Nucleus accumbens (tissue), 56 donors: ENCODE results near the gene CEP85.
"Not testable (repeated sequence)": the region's sequence is repeated elsewhere in the genome, so short reads cannot be mapped to it uniquely, and the experiment has no call there.

Source experiments
- DNase-seq, 56 donors: peaks; one replicate each; lab custom pipeline; 2025; lab: John Stamatoyannopoulos, UW

CEP85 gene

DNA sequence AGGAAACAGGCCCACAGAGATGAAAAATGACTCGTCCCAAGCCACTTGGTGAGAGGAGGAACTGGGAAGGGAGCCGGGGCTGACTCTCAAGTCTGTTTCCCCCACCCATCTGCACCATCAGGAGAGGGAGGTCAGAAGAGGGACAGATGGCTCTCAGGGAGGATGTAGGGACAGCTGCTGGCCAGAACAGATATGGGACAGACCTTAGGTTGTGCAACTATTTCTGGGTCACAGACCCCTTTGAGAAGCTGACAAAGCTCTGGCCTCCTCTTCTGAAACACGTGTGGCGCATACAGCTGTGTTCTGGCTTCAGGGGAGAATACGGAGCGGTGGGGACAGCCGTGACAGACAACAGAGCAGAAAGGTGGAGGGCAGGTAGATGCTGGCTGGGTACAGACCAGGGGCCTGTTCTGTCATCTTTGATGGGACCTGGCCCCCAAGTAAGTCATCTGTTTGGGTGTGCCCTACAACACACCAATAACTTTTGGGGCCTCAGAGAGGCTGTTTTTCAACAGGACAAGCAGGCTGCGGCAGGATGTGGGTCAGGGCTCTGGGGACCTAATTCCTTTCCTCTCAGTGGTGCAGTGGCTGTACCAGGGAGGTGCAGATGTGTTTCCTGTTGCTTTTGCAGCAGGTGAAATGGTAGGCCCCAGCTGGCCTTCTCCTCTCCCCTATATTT, 53.2 kb downstream of the CEP85 start:
- no peak for DNase-seq

DNA sequence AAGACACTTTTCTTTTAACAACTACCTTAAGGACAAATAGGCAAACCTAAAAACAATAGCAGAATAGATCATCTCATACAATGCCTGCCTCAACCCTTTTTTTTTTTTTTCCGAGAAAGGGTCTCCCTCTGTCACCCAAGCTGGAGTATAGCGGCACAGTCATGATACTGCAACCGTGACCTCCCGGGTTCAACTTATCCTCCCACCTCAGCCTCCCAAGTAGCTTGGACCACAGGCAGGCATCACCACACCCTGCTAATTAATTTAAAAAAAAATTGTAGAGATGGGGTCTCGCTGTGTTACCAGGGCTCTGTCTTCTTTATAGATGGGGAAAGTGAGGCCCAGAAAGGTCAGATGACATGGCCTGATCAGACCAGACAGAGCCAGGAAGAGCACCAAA, 53.8 kb downstream of the CEP85 start:
- no peak for DNase-seq

DNA sequence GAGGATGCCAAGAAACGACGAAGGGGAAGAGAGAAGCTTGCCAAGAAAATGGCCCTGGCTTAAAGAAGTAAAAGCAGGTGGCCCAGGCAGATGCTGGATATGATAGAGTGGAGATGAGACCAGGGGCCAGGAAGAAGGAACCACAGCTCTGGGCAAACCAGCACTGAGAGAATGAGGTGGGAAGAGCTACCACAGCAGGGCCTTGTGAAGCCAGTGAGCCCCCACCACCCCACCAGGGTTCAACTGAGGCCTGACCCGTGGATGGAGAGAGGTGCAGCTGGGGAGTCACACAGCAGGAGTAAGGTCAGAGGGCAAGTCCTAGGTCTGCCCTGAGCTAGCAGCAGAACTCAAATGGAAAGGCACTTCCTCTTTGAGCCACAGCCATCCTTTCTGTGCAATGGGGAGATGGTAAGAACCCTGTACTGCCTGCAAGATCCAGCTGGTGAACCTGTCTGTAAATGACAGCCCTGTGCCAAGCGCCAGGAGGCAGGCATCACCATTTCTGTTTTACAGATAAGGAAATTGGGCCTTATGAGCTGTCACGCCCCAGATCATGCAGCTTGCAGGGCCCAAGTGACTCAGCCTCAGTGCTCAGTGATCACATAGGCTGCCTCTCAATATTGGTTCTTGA, 54.4 kb downstream of the CEP85 start:
- peak in 8 of 56 donors; percentile 8 to 52 (median 30) for DNase-seq

DNA sequence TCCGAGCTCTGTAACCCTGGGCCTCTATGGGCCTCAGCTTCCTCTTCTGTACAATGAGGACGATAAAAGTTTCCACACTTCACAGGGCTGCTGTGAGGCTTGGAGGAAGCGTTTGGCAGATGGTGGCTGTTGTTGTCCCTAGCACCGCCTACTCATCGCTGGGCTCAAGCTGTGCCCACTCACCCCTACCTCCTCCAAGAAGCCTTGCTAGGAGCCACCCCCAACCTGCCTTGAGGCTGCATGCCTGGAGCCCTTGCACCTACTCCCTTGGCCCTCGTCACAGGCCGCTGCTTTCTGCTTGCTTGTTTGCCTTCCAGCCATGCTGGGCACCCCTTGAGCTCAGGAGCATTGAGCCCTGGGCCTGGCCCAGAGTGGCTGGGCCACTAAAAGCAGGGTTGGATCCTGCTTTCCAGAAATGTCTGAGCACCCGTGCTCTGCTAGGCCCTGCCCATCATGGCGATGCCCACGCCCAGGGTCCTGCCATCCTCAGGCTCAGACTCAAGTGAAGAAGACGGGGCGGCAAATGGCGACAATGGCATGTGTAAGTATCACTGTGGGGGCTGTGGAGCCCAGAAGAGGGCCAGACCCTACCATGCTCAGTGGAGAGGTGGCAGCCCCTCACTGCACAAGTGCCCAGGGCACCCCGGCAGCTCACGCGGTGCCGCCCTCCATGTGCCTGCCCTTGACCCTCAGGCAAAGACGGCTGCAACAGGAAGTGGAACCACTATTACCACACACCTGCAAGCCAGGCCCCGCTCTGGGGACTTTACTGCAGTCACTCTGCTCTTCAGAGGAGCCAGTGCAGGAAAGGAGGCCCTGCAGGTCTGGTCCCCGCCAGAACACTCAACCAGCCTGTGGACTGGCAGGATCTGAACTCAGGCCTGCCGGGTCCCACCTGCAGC, 55.4 kb downstream of the CEP85 start:
- DNase-seq, result peak in 1 of 56 donors; percentile 17

DNA sequence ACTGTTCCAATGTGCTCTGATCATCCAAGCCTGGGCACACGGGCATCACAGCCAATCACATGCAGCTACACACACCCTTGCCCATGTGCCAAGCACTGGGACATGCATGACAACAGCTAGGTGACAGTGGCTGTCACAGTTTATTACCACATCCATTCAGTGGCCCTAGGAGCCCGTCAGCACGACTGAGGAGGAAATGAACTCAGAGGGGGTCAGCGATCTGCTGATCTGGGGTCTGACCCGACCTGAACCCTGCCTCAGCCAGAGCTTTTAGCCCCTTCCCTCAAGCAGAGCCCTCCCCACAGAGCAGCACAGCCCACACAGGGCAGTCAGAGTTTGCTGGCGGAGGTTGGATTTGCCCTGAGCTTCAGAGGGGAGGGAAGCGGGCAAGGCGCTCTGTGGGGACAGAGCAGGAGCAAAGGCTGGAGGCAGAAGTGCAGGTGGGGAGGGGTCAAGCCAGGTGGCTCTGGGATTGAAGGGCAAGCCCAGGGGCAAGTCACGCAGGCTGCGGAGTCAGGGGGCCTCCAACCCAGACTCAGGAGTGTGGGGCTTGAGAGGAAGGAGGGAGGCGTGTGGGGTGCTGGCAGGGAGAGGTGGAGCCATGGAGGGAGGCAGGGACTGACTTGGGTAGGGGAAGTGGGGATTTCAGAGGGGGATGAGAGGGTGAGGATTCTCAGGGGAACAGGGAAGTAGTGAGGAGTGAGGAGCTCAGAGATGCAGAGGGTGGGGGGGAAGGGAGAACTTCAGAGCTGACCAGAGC, 56.3 kb downstream of the CEP85 start:
- no peak for DNase-seq

DNA sequence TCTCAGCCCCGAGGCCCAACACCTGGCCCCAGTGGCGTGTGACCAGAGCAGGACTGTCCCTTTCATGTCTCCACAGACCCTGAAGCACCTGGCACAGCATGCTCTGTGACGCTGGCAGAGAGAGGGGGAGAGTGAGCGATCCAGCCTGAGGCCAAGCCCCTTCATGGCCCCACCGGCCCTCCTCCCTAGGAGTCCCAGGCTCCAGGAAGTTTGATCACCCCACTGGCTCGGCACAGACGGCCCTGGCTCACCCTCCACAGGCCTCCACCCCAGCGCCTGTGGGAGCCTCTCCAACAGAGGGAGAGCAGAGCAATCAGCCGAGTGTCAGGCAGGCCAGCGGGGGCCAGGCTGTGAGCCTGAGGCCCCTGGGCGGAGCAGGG, 56.9 kb downstream of the CEP85 start:
- DNase-seq, result no peak

DNA sequence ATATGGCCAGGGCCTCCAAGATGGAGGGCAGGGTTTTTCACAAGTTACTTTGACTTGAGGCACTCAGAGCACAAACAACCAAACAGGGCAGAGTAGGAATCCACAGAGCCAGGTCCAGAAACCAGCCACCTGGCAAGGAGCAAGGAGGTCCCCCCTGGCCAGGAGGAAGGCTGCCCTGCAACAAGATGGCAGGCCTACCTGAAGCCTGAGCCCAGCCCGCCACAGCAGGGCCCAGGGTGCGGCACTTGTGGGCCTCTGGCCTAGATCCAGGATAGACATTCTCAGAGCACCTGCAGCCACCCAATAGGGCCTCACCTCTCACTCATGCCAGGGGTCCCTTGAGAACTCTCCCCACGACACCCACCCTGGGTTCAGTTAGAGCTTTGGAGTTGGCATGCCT, 57.4 kb downstream of the CEP85 start:
- DNase-seq, result no peak

DNA sequence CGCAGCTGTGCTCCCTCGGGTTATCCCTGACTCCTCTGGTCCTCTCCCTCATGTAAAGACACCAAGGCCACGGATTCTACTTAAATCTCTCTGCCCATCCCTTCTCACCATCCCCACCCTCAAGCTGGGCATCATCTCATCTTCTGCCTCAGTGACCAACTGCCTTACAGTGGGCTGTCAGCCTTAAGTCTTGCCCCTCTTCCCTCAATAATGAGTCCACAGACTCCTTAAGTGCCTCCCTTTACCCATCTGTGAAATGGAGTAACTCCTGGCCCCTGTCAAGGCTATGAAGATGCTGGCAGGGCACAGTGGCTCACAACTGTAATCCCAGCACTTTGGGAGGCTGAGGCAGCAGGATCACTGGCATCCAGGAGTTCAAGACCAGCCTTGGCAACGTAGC, 57.9 kb downstream of the CEP85 start:
- no peak for DNase-seq

DNA sequence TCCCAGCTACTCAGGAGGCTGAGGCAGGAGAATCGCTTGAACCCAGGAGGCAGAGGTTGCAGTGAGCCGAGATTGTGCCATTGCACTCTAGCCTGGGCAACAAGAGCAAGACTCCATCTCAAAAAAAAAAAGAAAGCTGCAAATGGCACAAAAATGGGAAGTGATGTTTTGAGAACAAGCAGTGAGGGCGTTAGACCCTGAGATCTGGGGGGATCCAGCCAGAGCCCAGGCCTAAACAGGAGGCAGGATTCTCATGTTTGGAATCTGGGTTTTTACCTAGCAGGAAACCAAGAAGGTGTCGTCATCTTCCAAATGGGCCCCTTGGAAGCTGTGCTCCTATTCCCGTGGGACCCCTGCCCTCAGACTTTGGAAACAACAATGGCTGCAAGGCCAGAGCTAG, 58.7 kb downstream of the CEP85 start:
- not testable (repeated sequence) for DNase-seq

DNA sequence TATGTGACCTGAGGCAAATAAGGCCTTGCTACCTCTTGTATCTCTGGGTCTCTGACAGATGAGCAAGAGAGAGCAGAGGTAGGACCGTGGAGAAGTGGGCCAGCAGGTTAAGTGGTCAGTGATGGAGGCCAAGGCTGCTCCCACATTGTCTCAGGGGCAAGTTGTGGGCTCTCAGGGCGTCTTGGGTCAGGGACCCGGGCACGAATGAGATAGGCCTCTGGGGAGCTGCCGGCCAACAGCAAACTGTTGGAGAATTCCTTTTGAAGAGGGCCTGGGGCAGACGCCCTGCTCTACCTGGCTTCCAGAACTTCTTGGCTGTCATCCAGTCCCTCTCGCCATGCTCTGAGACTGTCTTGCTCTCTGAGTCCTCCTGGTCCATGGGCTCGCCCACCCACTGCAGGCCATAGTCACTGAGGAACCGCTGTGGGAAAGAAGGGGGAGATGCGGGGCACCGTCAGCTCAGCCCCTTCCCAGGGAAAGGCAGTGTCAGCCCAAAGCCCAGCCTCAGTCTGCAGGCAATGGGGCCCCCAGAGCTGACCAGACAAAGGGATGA, 60.0 kb downstream of the CEP85 start:
- no peak for DNase-seq

DNA sequence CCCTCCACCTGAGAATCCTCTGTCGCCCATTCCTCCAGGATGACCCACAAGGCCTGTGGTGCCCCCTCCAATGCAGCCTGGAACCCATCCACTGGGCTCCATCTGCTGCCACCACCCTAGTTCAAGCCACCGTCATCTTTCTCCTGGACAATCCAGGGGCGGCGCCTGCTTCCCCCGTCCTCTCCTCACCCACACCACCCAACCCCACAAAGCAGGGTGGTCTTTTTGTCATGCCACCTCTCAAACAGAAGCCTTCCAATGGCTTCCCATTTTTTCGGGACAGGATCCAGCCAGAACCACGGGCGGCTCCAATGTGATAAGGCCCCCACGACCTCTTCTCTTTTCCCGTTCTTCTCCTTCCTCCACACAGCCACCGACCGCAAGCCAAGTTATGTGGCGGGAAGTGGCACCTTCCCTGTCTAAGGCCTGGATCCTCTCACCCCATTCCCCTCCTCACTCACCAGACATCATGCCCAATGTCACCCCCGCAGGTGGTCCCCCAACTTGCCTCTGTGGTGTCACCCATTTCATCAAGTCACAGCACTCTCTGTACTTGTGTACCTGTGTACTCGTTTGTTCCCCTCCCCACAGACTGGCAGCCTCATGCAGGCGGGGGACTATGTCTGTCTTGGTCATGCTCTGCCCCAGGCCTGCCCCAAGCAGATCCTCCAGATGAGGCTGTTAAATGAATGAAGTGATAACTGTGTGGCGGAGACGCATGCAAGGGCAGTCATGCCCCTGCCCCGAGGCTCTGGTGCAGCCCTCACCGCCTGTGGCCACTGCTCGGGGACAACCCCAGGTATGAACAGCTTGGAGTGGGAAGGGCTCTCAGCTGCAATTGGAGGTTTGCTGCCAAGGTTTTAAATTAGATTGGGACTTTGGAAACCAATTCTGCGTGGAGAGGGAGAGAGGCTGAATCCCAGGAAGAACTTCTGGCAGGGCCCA, 61.5 kb downstream of the CEP85 start:
- DNase-seq, result no peak

DNA sequence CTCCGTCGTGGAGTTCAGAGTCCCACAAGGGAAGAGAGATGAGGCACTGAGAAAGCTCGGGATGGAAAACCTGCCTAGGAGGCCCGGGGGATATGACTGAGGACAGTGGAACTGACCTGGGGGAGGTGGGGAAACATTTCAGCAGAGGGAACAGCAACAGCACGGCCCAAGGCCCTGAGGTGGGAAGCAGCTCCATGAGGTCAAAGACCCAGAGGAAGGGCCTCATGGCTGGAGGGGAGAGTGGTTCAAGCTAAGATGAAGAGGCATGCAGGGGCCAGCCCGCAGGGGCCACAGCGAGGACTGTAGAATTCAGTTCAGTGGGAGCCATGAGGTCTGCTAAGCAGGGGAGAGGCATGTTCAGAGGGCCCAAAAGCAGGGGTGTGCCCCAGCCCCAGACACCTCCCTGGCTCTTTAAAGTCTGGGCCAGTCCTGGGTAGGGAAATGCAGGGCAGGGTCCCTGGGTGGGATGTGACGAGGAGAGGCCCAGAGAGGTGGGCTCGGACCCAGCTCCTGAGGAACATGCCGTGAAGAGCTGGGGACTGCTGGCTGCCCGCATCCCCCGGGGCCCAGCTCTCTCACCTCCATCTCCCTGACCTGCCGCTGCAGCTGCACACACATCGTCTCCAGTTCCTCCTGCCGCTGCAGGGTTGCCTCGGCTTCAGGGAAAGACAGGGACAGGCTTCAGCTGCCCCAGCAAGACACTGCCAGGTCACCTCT, 62.5 kb downstream of the CEP85 start:
- no peak for DNase-seq

DNA sequence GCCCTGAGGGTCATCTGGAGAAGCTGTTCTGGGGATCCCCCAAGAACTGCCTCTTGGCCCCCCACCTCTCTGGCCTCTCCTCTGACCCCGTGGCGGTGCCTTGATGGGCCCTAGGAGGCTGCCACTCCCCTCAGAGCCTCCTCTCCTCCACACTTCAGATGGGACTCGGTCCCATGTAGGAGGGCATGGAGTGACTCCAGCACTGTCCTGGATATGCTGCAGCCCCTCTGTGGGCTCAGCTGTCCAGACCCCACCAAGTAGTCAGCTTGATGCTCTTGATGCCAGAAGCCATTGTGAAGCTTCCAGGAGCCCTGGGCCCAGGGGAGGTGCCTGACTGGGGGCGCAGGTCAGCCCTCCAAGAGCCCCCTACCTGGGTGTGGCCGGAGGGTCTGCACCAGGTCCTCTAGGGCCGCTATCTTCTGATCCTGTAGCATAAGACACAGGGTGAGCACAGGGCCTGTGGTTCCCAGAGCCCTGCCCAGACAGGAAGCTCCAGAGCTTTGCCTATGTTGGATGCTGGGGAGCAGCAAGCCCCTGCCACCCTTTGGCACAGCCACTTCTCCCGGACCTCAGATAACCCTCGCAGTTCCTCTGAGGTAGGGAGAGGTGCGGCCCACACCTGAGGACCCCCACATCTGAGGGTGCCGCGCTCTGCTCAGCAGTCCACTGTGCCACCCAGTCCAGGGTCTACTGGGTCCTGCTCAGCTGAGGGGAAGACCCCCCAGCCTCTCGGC, 63.2 kb downstream of the CEP85 start:
- no peak for DNase-seq

DNA sequence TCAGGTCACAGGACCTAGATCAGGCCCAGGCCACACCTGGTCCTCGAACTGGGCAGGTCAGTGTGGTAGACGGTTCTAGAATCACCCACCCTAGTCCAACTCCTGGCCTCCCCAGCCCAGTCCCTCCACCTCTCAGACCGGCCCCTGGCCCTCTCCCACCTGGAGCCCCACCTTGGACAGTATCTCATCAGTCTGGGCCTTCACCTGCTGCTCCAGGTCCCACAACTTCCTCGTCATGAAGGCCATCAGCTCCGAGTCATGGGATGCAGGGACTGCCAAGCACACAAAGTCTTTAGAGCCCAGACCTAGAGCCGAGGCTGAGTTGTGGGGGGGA, 63.8 kb downstream of the CEP85 start:
- DNase-seq, result no peak

DNA sequence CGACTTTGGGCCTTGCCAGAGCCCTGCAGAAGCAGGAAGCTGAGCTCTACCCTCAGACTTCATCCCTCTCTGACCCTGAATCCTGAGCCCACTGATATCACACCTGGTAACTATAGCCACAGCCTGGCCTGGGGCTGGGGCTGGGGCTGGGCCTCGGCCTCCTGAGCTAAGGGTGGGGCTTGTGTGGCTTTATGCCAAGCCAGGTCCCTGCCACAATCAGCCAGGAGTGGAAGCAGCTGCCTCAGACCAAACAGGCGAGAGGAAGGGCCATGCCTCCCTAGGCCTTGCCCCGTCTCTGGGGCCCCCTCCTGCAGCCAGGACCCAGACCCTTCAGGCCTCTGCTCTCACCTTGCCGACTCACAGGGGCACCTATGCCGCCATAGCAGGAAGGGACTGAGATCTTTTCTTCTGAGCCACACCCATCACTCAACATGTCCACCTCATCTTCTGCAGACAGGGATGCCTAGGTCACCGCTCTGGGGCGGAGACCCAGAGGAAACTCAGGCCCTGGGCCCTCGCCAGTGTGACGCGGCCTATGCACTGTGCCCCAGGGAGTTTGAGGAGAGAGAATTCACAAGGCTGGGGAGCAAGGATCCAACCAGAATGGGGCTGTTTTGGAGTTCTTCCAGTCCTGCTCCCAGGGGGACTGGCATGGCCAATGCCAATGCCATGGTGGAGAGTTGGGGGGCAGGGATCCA, 66.7 kb downstream of the CEP85 start:
- DNase-seq, result no peak

DNA sequence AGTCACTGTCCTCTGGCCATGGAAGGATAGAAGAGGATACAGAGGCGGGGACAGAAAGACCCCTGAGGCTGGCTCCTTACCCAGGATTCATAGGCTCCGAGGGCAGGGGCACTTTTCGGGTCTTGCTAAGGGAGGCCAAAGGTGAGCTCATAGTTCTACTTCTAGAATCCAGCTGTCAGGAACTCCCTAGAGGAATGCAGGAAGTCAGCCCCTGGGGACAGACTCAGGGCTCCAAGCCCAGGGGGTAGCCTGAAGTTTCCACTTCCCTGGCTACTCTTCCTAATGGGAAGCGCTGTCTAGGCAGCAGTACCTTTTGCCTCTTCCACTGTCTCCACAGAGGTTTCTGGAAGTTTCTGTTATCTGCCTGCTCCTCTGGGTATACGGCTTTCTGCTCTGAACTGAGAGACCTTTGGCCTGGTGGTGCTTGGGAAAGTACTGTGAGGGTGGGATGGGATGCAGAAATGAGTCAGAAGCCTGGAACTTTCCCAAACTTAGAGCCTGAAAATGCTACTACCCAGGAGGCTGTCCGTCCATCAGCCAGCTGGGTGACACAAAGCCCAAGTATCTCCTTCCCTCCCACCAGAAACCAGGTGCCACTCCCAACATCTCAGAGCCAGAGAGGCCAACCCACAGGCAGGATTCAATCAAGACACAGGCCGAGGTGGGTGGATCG, 68.9 kb downstream of the CEP85 start:
- no peak for DNase-seq
